Ovary (tissue), 9 donors: ENCODE results near the gene PBXIP1. TPM values are rescaled to one million over a fixed set of nuclear protein-coding genes. Genes with fewer than 3 reads are reported as not detected.
A peak's percentile ranks its signal among the peaks of the same experiment; 100 is the strongest.

ENCODE experiments used
- DNase-seq, 5 donors: peaks; one replicate each; pipeline ENCODE4 v3.0.0-alpha.2; 2019 to 2020
- H3K27ac ChIP-seq, 2 donors: fragments of 200-600 bp; one replicate each; pipeline versions ENCODE4 v1.5.1 to v1.8.0; 2019 to 2022
- H3K27me3 ChIP-seq: fragments of 200-600 bp; one replicate; pipeline ENCODE4 v1.8.0; 2022
- H3K36me3 ChIP-seq: fragments of 200-600 bp; sonication (generic); one replicate; pipeline ENCODE4 v1.5.1; 2019
- H3K4me1 ChIP-seq: one replicate; pipeline ENCODE4 v1.8.1; 2013; ENCODE audit warnings: mild to moderate bottlenecking, moderate library complexity; ENCODE audit not compliant: insufficient read depth
- H3K4me3 ChIP-seq: fragments of 200-600 bp; sonication (generic); one replicate; pipeline ENCODE4 v1.5.1; 2017
- H3K9me3 ChIP-seq, 2 donors: fragments of 200-600 bp in 1 of 2; sonication (generic) in 1 of 2; one replicate each; pipeline versions ENCODE4 v1.5.1 to v1.8.1; 2013 to 2019; ENCODE audit warnings: mild to moderate bottlenecking in 1 of 2, moderate library complexity in 1 of 2
- EP300 ChIP-seq: sonication (generic); formaldehyde crosslinking; IDR thresholded peaks from one replicate; pipeline ENCODE4 v1.6.1; 2017; ENCODE audit warnings: antibody characterized with exemption
- POLR2A ChIP-seq: fragments of 450-650 bp; IDR thresholded peaks from one replicate; pipeline ENCODE4 v1.6.1; 2017; ENCODE audit warnings: antibody characterized with exemption, mild to moderate bottlenecking, moderate library complexity
- WGBS, 3 donors: extraction: QIAGEN DNeasy Blood & Tissue Kit in 1 of 3; methylation state at CpG; one replicate each; pipeline versions ENCODE4 v1.1.5 to v1.1.7; 2013 to 2017; 5-methylcytosine and 5-hydroxymethylcytosine counted together
- intact Hi-C, 4 donors: fragments of 100-400 bp; cut with DNase I; formaldehyde crosslinking; loops; one replicate each; pipeline versions ENCODE4 v1.11.0 to v1.15.1; 2022 to 2023
- polyA plus RNA-seq, 2 donors: library from polyadenylated mRNA; stranded (reverse); fragments of 200-250 nt in 1 of 2; fragments of 350-450 nt in 1 of 2; fragmentation: Illumina TruSeq in 1 of 2; extraction: RNeasy Lipid Tissue Mini Kit (QIAGEN cat#74804) in 1 of 2; gene quantifications; one replicate each; pipeline ENCODE4 v1.2.3, GENCODE V29; 2013 to 2014
- total RNA-seq, 7 donors: library from RNA; depleted of rRNA in 2 of 7; stranded (reverse); fragments of >200 nt in 2 of 7; fragmentation: NEBNext Ultra II Directional in 3 of 7; extraction: Animal tissue kit (Norgen Biotek cat#: 25700) in 3 of 7; gene quantifications; one replicate each; pipeline versions ENCODE4 v1.1.0 to v1.2.4, GENCODE V29; 2016 to 2023
- TF ChIP-seq, protein P1 (sequence below), 3 donors: fragments of 450-650 bp in 2 of 3; fragments of 200-600 bp in 1 of 3; IDR thresholded peaks; one replicate each; pipeline versions ENCODE4 v1.5.1 to v1.8.0; 2016 to 2022; ENCODE audit warnings: antibody characterized with exemption in 3 of 3, mild to moderate bottlenecking in 1 of 3
- donor health status: DM: no; HTN: no; CAD: no; lungs with moderate emphysema.
- donor health status: DM: no; HTN: no; CAD: no.
- donor health status: Bipolar disorder and iron deficiency.
- donor health status: DM: yes; HTN: yes; CAD: no.
- donor health status: DM: no; HTN: no; CAD: no.
- donor health status: DM: yes; HTN: yes; CAD: no.

The PBXIP1 gene
- total and polyA plus RNA-seq, 9 donors, result 78.7 to 170 (median 120) TPM

DNA sequence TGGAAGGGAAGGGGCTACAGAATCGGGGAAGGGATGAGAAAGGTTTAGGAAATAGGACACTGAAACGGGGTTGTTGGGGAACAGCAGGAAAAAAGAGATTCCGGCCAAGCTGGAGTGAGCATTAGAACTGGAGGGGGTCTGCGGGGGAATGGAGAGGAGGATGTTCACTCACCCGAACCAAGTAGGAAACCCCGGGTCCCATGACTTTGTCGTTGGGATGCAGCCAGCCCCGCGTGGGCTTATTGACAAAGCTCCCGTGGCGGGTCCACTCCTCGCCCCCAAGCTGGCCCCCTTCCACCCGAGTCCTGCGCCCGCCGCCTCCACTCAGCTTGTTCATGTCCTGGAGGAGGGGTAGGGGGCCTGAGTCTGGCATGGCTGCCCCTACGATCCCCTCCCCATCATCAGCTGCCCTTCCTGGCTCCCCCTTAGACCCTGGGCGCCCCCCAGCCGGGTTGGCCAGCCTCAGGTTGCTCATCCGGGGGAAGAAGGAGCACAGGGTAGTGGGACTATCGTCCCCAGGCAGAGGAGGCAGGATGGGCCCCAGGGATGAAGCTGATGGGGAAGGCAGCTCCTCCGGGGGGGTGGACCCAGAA lies 14.1 kb upstream of the PBXIP1 start:
- peak overlapping the region; percentile 87 to 98 for H3K27ac ChIP-seq
- TF ChIP-seq POLR2A (no peak), EP300 (no peak)
- TF ChIP-seq, protein P1, sequence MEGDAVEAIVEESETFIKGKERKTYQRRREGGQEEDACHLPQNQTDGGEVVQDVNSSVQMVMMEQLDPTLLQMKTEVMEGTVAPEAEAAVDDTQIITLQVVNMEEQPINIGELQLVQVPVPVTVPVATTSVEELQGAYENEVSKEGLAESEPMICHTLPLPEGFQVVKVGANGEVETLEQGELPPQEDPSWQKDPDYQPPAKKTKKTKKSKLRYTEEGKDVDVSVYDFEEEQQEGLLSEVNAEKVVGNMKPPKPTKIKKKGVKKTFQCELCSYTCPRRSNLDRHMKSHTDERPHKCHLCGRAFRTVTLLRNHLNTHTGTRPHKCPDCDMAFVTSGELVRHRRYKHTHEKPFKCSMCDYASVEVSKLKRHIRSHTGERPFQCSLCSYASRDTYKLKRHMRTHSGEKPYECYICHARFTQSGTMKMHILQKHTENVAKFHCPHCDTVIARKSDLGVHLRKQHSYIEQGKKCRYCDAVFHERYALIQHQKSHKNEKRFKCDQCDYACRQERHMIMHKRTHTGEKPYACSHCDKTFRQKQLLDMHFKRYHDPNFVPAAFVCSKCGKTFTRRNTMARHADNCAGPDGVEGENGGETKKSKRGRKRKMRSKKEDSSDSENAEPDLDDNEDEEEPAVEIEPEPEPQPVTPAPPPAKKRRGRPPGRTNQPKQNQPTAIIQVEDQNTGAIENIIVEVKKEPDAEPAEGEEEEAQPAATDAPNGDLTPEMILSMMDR (IDR thresholded peaks at IDR 0.05), result no peak
- DNase-seq, result peak; percentile 60 to 82 (median 75)
- H3K27me3 ChIP-seq, result no peaks in the 10 kb centered on the region
- intact Hi-C loops, result loop anchor here in 1 of 4 donors (5.0 kb wide), 1 partner anchor 82 kb away; the partner anchor contains the start of gene ADAM15
- H3K9me3 ChIP-seq, result no peaks in the 10 kb centered on the region
- peaks cover 12% of the 10 kb centered on the region for H3K4me1 ChIP-seq
- H3K36me3 ChIP-seq, result no peaks in the 10 kb centered on the region
- peak overlapping the region; percentile 52 for H3K4me3 ChIP-seq
- 3 to 13% (median 7%) methylated on average over 22 of the region's 22 CpGs for WGBS, 3 donors

DNA sequence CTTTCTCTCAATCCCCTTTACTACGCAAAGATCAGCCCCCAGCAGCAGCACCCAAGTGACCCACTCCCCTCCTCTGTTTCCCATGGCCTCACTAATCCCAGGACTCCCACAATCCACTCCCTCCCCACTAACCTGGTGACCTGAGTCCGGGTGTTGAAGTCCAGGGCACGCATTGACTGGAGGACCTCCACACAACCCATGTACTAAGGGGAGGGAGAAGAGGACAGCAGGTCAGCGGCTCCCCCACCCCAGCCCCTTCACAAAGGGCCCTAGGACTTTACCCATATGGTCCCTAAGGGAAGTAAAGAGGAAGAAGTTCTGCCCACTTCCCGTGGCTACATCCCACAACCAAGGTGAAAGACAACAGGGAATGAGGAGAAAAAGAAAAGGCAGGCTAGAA lies 13.3 kb upstream of the PBXIP1 start:
- DNase-seq, result no peak
- 21 to 33% (median 23%) methylated on average over 5 of the region's 5 CpGs for WGBS, 3 donors
- Histone ChIP-seq H3K9me3 (no peaks in the 10 kb centered on the region), H3K4me1 (peaks cover 12% of the 10 kb centered on the region), H3K36me3 (no peaks in the 10 kb centered on the region), H3K4me3 (peak overlapping the region; percentile 52), H3K27ac (peak overlapping the region; percentile 49 to 98), H3K27me3 (no peaks in the 10 kb centered on the region)
- intact Hi-C loops, result no loop called here
- TF ChIP-seq, protein P1 (IDR thresholded peaks at IDR 0.05), result no peak
- TF ChIP-seq EP300 (no peak), POLR2A (no peak)

DNA sequence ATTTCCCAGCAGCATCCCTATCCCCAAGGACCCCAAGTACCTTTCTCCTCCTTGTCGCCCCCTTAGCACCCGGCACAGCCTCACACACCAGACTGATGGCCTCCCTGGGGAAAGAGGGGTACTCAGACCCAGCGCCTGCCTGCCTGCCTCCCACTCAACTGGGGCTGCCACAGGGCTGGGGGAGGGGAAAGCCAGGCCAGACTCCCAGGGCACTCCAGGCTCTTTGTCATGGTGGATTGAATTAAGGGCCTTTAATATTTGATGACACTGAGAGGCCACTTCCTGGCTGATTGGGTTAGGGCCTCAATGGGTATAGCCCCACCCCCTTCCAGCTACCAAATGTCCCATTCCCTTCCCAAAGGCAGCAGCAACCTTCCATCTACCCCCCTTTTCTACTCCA lies 12.8 kb upstream of the PBXIP1 start:
- H3K27ac ChIP-seq, result peak overlapping the region in 1 of 2 donors; percentile 49
- no peak for TF ChIP-seq POLR2A
- TF ChIP-seq EP300, result no peak
- TF ChIP-seq, protein P1 (IDR thresholded peaks at IDR 0.05), result no peak
- intact Hi-C loops, result no loop called here
- no peaks in the 10 kb centered on the region for H3K9me3 ChIP-seq
- H3K36me3 ChIP-seq, result no peaks in the 10 kb centered on the region
- 68 to 87% (median 80%) methylated on average over 3 of the region's 3 CpGs for WGBS, 3 donors
- H3K27me3 ChIP-seq, result no peaks in the 10 kb centered on the region
- no peak for DNase-seq
- H3K4me3 ChIP-seq, result no peak overlapping the region
- H3K4me1 ChIP-seq, result peaks cover 12% of the 10 kb centered on the region

DNA sequence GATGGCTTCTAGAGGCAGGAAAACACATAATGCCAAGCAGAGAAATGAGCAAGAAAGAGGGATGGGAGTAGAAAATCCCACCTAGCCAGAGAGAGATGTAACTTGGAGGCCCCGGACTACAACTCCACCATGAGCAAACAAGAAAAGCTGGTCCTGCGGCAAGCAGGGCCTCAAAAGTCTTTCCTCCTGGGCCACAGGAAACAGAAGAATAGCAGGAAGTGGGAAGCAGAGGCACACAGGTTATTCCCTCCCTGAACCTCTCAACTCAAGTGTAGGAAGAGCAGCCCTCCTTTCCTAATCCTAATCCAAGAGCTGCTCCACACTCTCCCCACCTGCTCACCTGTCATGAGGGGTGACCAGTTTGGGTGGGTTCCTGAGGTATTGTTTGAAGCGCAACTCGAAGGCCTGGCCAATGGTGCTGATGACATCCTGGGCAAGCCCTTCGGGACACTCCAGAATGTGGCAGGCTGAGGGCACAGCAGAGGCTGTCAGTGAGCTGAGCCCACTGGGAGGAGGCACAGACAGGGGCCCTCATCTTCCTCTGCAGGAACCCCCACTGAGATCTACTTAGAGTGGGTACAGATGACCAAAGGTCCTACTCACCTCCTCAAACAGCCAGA lies 11.5 kb upstream of the PBXIP1 start:
- no peak for TF ChIP-seq EP300
- TF ChIP-seq, protein P1 (IDR thresholded peaks at IDR 0.05), result no peak
- no peak for TF ChIP-seq POLR2A
- Histone ChIP-seq H3K9me3 (no peaks in the 10 kb centered on the region), H3K27ac (no peak overlapping the region), H3K36me3 (no peaks in the 10 kb centered on the region), H3K27me3 (no peaks in the 10 kb centered on the region), H3K4me1 (peaks cover 11% of the 10 kb centered on the region), H3K4me3 (no peak overlapping the region)
- WGBS, 3 donors, result 77 to 90% (median 88%) methylated on average over 5 of the region's 5 CpGs
- DNase-seq, result no peak
- intact Hi-C loops, result no loop called here
